Kidney epithelial cell (primary cell): ENCODE data around the gene MERTK. TPM values are rescaled to one million over a fixed set of nuclear protein-coding genes. Genes with fewer than 3 reads are reported as not detected.

Experiments used
- DNase-seq: peaks from one replicate; pipeline ENCODE4 v3.0.0-alpha.2; 2010; ENCODE audit warnings: low read depth
- H3K27me3 ChIP-seq: 2 replicates; pipeline ENCODE4 v1.6.0; 2011; ENCODE audit warnings: low read length; ENCODE audit not compliant: control insufficient read depth, insufficient read depth
- H3K36me3 ChIP-seq: 2 replicates; pipeline ENCODE4 v1.5.1; 2011; ENCODE audit warnings: low read length; ENCODE audit not compliant: control insufficient read depth, insufficient read depth
- H3K4me3 ChIP-seq: 2 replicates; pipeline ENCODE4 v1.5.1; 2011; ENCODE audit warnings: low read depth, mild to moderate bottlenecking, control low read depth, low read length
- CTCF ChIP-seq: IDR thresholded peaks from 2 replicates; pipeline ENCODE4 v1.5.1; 2011; ENCODE audit warnings: mild to moderate bottlenecking, moderate library complexity, low read length, control low read depth, inconsistent platforms; ENCODE audit not compliant: insufficient read depth, poor library complexity, severe bottlenecking
- total RNA-seq: library from RNA; depleted of rRNA; stranded (reverse); fragments of >200 nt; gene quantifications from 2 replicates; pipeline ENCODE4 v1.2.3, GENCODE V29; 2015

The MERTK gene
- total RNA-seq, 1 donor from 2014 or later: 4.1 TPM

GRCh38 chr2:112001136-112001715, 102.8 kb downstream of the MERTK start:
- DNase-seq: no peak
- Histone ChIP-seq H3K36me3 (no peaks in the 10 kb centered on the region), H3K27me3 (no peaks in the 10 kb centered on the region), H3K4me3 (no peak overlapping the region)
- no peak for TF ChIP-seq CTCF

- H3K27me3 ChIP-seq: no peaks in the 10 kb centered on the region
- H3K4me3 ChIP-seq: no peak overlapping the region
- no peak for TF ChIP-seq CTCF
- no peak for DNase-seq
- H3K36me3 ChIP-seq: no peaks in the 10 kb centered on the region
Observed at GRCh38 chr2:112001942-112002341, 103.5 kb downstream of the MERTK start.

- Histone ChIP-seq H3K36me3 (no peaks in the 10 kb centered on the region), H3K27me3 (no peaks in the 10 kb centered on the region), H3K4me3 (no peak overlapping the region)
- DNase-seq: no peak
- TF ChIP-seq CTCF: no peak
Observed at GRCh38 chr2:112003576-112004252, 105.3 kb downstream of the MERTK start.

- no peaks in the 10 kb centered on the region for H3K27me3 ChIP-seq
- no peak for DNase-seq
- TF ChIP-seq CTCF: no peak
- no peak overlapping the region for H3K4me3 ChIP-seq
- no peaks in the 10 kb centered on the region for H3K36me3 ChIP-seq
Observed at GRCh38 chr2:112004253-112004645, 105.8 kb downstream of the MERTK start.

- Histone ChIP-seq H3K4me3 (no peak overlapping the region), H3K36me3 (no peaks in the 10 kb centered on the region), H3K27me3 (no peaks in the 10 kb centered on the region)
- no peak for DNase-seq
- TF ChIP-seq CTCF: no peak
Observed at GRCh38 chr2:112005406-112006075, 107.1 kb downstream of the MERTK start.

GRCh38 chr2:112006076-112006410, 107.6 kb downstream of the MERTK start:
- no peaks in the 10 kb centered on the region for H3K27me3 ChIP-seq
- no peaks in the 10 kb centered on the region for H3K36me3 ChIP-seq
- TF ChIP-seq CTCF: no peak
- H3K4me3 ChIP-seq: no peak overlapping the region
- no peak for DNase-seq
